ENCODE data around the gene TSC22D3.
"Not testable (repeated sequence)": the region's sequence is repeated elsewhere in the genome, so short reads cannot be mapped to it uniquely, and the experiment has no call there.

The TSC22D3 gene

DNA sequence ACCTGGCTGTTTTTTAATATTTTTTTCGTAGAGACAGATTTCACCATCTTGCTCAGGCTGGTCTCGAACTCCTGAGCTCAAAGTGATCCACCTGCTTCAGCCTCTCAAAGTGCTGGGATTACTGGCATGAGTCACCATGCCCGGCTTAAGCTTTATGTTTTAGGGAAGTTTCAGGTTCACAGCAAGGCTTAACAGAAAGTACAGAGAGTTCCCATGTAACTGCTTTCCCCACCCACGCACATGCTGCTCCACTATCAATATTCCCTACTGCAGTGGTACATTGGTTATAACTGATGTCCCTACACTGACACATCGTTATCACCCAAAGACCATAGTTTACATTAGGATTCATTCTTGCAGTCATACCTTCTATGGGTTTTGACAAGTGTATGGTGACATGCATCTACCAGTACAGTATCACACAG lies 84.6 kb downstream of the TSC22D3 start:
- TF ChIP-seq, protein P1, sequence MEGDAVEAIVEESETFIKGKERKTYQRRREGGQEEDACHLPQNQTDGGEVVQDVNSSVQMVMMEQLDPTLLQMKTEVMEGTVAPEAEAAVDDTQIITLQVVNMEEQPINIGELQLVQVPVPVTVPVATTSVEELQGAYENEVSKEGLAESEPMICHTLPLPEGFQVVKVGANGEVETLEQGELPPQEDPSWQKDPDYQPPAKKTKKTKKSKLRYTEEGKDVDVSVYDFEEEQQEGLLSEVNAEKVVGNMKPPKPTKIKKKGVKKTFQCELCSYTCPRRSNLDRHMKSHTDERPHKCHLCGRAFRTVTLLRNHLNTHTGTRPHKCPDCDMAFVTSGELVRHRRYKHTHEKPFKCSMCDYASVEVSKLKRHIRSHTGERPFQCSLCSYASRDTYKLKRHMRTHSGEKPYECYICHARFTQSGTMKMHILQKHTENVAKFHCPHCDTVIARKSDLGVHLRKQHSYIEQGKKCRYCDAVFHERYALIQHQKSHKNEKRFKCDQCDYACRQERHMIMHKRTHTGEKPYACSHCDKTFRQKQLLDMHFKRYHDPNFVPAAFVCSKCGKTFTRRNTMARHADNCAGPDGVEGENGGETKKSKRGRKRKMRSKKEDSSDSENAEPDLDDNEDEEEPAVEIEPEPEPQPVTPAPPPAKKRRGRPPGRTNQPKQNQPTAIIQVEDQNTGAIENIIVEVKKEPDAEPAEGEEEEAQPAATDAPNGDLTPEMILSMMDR (IDR thresholded peaks at IDR 0.05; ENCODE audit: borderline replicate concordance, insufficient read depth, low read depth, low read length) = no peak
- H3K4me3 ChIP-seq (ENCODE audit: low read depth, low read length) = no peak overlapping the region

DNA sequence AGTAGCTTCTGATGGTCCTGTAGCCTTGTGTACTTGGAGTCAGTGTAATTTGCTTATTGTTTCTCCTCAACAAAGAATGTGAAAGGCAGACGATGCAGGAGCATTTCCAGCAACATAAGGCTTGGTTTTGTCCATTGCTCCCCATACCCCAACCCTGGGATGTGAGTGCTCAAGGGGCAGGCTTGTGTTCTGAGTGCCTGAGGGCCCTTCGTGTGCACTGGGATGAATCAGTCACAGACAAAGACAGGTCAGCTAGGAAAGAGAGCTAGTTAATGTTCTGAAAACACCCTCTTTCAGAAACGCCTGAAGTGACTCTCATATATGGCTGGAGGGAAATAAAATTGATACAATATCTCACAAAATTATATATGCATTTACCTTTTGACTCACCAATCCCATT lies 88.1 kb downstream of the TSC22D3 start:
- no peak overlapping the region for H3K4me3 ChIP-seq (ENCODE audit: low read depth, low read length)
- TF ChIP-seq, protein P1 (IDR thresholded peaks at IDR 0.05; ENCODE audit: borderline replicate concordance, insufficient read depth, low read depth, low read length) = no peak

DNA sequence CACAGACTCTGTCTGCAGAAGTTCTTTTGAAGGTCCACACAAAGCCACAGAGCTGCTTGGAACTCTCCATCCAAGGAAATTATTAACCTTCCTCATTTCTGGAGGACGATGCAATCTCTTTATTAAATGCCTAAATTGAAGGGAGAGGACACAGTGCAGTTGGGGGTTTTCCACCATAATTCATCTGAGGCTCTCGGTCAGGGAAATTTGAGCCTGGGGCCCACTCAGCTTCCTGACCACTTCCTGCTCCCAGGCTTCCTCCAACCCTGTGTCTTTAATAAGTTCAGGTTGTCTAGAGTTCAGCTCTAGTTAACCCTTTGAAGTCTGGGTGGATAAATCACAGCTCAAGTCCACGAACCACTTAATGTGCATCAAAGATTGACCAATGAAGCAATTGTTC lies 88.8 kb downstream of the TSC22D3 start:
- TF ChIP-seq, protein P1 (IDR thresholded peaks at IDR 0.05; ENCODE audit: borderline replicate concordance, insufficient read depth, low read depth, low read length) = no peak
- no peak overlapping the region for H3K4me3 ChIP-seq (ENCODE audit: low read depth, low read length)

DNA sequence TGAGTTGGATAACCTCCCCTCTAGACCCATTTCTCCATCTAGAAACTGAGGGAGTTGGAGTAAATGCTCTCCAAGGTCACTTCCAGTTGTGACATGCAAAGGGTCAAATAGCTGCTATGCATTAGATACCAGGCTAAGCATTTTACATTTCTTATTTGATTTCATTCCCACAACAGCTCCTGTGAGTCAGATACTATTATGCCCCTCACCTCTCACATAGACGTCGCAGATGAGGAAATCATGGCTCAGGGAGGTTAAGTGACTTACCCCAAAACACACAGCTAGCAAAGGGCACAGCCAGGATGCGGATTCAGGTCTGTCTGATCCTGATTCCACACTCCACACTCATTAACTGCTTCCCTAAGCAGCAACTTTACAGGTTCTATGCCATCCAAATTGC lies 89.6 kb downstream of the TSC22D3 start:
- H3K4me3 ChIP-seq (ENCODE audit: low read depth, low read length) = no peak overlapping the region
- TF ChIP-seq, protein P1 (IDR thresholded peaks at IDR 0.05; ENCODE audit: borderline replicate concordance, insufficient read depth, low read depth, low read length) = no peak

DNA sequence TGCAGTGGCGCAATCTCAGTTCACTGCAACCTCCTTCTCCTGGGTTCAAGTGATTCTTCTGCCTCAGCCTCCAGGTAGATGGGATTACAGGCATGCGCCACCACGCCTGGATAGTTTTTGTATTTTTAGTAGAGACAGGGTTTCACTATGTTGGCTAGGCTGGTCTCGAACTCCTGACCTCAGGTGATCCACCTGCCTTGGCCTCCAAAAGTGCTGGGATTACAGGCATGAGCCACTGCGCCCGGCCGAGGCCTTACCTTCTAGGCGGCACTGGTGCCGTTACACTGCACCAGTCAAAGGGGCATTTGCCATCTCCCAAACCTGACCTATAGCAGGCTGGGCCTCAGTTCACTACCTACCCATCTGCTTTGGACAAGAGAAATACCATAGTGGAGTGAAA lies 90.0 kb downstream of the TSC22D3 start:
- H3K4me3 ChIP-seq (ENCODE audit: low read depth, low read length) = not testable (repeated sequence)

DNA sequence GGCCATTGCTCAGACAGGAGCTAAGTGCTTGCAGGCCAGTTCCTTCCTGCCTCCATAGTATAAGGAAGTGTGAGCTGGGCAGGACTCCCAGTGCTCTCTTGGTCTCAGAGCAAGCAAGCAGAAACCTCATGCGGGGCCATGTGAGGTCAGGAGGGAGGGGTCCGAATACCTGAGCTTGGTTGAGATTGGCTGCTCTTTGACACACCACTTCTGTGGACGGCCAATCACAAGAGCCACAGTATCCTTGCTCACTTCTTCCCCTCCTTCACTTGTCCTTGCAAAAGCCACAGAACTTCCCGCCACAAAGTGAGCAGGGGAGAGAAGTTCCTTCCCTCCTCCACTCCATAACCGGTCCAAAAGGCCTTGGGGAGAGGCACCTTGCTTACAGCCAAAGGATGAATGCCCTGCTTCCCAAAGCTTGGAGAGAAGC lies 90.6 kb downstream of the TSC22D3 start:
- no peak overlapping the region for H3K4me3 ChIP-seq (ENCODE audit: low read depth, low read length)
- TF ChIP-seq, protein P1 (IDR thresholded peaks at IDR 0.05; ENCODE audit: borderline replicate concordance, insufficient read depth, low read depth, low read length) = no peak

DNA sequence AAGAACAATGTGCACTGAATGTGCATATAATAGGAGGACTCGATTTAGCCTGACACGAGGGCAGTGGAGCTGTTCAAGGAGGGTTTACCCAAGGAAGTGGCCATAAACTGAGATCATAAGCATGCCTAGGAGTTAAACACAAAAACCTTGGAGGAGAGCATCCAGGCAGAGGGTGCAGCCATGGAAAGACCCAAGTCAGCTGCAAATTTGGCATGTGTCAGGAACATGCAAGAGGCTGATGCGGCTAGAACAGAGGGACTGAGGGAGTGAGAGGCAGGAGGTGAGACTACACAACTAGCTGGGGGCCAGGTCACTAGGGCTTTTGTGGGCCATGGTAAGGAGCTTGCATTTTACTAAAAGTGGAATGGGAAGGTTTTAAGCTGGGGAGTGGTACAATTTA lies 91.7 kb downstream of the TSC22D3 start:
- TF ChIP-seq, protein P1 (IDR thresholded peaks at IDR 0.05; ENCODE audit: borderline replicate concordance, insufficient read depth, low read depth, low read length) = no peak
- no peak overlapping the region for H3K4me3 ChIP-seq (ENCODE audit: low read depth, low read length)
